ENCODE measurements around the gene CHRNA7. TPM values are rescaled to one million over a fixed set of nuclear protein-coding genes. Genes with fewer than 3 reads are reported as not detected.

CHRNA7 gene
- total RNA-seq, 4 donors from 2014 or later, result 0.45 to 1.3 (median 0.83) TPM

DNA sequence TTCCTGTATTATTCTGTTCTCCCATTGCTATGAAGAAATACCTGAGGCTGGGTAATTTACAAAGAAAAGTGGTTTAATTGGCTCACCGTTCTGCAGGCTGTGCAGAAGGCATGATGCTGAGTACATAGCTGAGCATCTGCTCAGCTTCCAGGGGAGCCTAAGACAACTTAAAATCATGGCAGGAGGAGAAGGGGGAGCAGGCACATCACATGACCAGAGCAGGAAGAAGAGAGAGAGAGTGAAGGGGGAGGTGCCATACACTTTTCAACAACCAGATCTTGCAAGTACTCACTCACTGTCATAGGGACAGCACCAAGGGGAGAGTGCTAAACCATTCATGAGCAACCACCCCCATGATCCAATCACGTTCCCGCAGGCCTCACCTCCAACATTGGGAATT is 188.4 kb downstream of the CHRNA7 start:
- H3K4me3 ChIP-seq (ENCODE audit: low read depth, poor library complexity, severe bottlenecking), result no peak overlapping the region
- no peak for DNase-seq (ENCODE audit: low spot score in 2 of 2)
- 43 to 67% methylated on average over 3 of the region's 3 CpGs for WGBS, 2 donors
- intact Hi-C loops (cut with DNase I; ENCODE audit: low total_unique reads), result no loop called here
- TF ChIP-seq POLR2A (IDR thresholded peaks at IDR 0.05) (no peak), CTCF (IDR thresholded peaks at IDR 0.05) (no peak)

Other genes with a start within 250 kb of the CHRNA7 start
- gene OTUD7A, start 159.8 kb upstream of the CHRNA7 start, total RNA-seq, result 1 to 10 TPM; 3.1 to 6.9 (median 5.9) TPM